ENCODE data around the gene FETUB. TPM values are rescaled to one million over a fixed set of nuclear protein-coding genes. Genes with fewer than 3 reads are reported as not detected.

Gene FETUB
- total and polyA plus RNA-seq, 4 donors, result not detected

GRCh38 chr3:186640473-186640818, 247 bp downstream of the FETUB start:
- intact Hi-C loops (cut with DNase I), result no loop called here
- 31 to 41% methylated on average over 9 of the region's 9 CpGs for WGBS, 2 donors
- H3K9me3 ChIP-seq (ENCODE audit: control insufficient read depth, low read length), result no peaks in the 10 kb centered on the region
- H3K4me3 ChIP-seq (ENCODE audit: low read length in 2 of 2), result no peak overlapping the region
- peak; percentile 60 to 75 for DNase-seq
- no peaks in the 10 kb centered on the region for H3K27me3 ChIP-seq (ENCODE audit: control insufficient read depth in 1 of 2, insufficient read depth in 2 of 2, low read length in 1 of 2)
- H3K36me3 ChIP-seq (ENCODE audit: control insufficient read depth in 1 of 2, insufficient read depth in 2 of 2, low read length in 1 of 2), result no peaks in the 10 kb centered on the region
- no peak overlapping the region for H3K27ac ChIP-seq (ENCODE audit: low read depth in 1 of 2, low read length in 2 of 2)
- ATAC-seq (ENCODE audit: low FRiP score), result peak; percentile 54
- H3K4me1 ChIP-seq (ENCODE audit: control insufficient read depth in 1 of 2, insufficient read depth in 2 of 2, low read length in 2 of 2), result no peaks in the 10 kb centered on the region

DNA sequence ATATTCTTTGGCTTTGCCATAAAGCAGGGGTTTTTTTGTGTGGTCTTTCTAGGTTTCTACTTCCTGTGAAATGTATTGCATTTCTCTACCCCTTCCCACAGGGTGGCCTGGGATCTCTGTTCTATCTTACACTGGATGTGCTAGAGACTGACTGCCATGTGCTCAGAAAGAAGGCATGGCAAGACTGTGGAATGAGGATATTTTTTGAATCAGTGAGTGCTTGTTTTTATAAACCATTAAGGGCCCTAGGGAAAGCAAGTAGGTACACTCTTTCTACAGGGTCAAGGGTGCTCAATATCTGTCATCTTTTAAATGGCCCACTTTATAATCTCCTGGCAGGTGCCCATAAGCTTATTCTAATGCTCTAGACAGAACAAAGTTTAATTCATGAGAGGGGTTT, 730 bp downstream of the FETUB start:
- no peak overlapping the region for H3K4me3 ChIP-seq (ENCODE audit: low read length in 2 of 2)
- H3K4me1 ChIP-seq (ENCODE audit: control insufficient read depth in 1 of 2, insufficient read depth in 2 of 2, low read length in 2 of 2), result no peaks in the 10 kb centered on the region
- no peaks in the 10 kb centered on the region for H3K9me3 ChIP-seq (ENCODE audit: control insufficient read depth, low read length)
- DNase-seq, result no peak
- no peak overlapping the region for H3K27ac ChIP-seq (ENCODE audit: low read depth in 1 of 2, low read length in 2 of 2)
- intact Hi-C loops (cut with DNase I), result no loop called here
- ATAC-seq (ENCODE audit: low FRiP score), result no peak
- H3K27me3 ChIP-seq (ENCODE audit: control insufficient read depth in 1 of 2, insufficient read depth in 2 of 2, low read length in 1 of 2), result no peaks in the 10 kb centered on the region
- H3K36me3 ChIP-seq (ENCODE audit: control insufficient read depth in 1 of 2, insufficient read depth in 2 of 2, low read length in 1 of 2), result no peaks in the 10 kb centered on the region

DNA sequence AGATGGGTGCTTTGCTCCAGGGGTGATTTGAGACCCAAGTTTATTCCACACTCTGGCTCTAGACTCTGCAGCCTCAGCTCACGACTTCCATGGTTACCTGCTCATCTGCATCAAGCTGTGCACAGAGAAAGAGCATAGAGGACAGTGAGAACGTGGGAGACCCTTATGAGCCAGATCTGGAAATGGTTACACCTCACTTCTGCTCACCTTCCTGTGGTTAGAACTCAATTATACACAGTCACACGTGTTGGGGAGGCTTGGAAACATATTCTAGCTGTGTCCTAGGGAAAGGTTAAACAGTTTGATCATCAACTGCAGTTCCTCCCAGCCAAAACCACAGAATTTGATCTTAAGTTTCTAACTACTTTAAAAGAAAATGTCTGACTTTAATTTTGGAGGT, 1.8 kb downstream of the FETUB start:
- no peaks in the 10 kb centered on the region for H3K27me3 ChIP-seq (ENCODE audit: control insufficient read depth in 1 of 2, insufficient read depth in 2 of 2, low read length in 1 of 2)
- no peaks in the 10 kb centered on the region for H3K4me1 ChIP-seq (ENCODE audit: control insufficient read depth in 1 of 2, insufficient read depth in 2 of 2, low read length in 2 of 2)
- H3K36me3 ChIP-seq (ENCODE audit: control insufficient read depth in 1 of 2, insufficient read depth in 2 of 2, low read length in 1 of 2), result no peaks in the 10 kb centered on the region
- no peaks in the 10 kb centered on the region for H3K9me3 ChIP-seq (ENCODE audit: control insufficient read depth, low read length)
- DNase-seq (no peak), ATAC-seq (ENCODE audit: low FRiP score) (no peak)
- intact Hi-C loops (cut with DNase I), result no loop called here
- WGBS, 2 donors, result 74 to 76% methylated on average over 3 of the region's 3 CpGs
- H3K4me3 ChIP-seq (ENCODE audit: low read length in 2 of 2), result no peak overlapping the region
- H3K27ac ChIP-seq (ENCODE audit: low read depth in 1 of 2, low read length in 2 of 2), result no peak overlapping the region

DNA sequence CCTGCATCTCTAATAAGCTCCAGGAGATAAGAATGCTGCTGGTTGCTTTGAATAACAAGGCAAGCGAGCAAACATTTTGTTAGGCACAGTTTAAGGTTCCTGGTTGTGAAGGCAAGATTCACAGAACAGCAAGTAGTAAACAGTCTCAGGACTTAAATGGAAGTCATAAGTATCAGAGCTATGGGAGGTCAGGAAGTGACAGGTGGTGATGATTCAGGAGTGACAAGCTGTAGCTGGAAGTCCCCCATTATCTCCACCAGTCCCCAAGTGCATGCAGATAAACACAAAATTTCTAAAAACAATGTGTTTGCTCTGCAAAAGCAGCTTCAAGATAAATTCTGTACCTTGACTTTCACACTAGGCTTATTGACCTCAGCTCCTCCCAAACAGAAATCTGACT, 3.3 kb downstream of the FETUB start:
- no peak overlapping the region for H3K27ac ChIP-seq (ENCODE audit: low read depth in 1 of 2, low read length in 2 of 2)
- 80 to 83% methylated on average over 1 of the region's 1 CpG for WGBS, 2 donors

DNA sequence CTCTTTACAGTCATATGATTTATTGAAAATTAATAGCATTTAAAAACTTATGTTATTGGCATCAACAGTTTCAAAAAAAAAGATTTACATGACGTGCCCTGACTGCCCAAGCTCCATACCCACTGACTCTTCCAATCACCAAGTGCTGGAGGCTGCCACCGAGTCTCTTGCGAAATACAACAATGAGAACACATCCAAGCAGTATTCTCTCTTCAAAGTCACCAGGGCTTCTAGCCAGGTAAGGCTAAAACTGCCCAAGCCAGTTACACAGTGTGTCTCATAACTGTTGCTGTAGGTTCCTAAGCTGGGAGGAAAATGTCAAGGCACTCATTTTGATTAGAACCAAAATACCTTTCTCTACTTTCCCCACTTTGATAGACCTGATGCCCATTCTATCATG, 4.5 kb downstream of the FETUB start:
- no peaks in the 10 kb centered on the region for H3K27me3 ChIP-seq (ENCODE audit: control insufficient read depth in 1 of 2, insufficient read depth in 2 of 2, low read length in 1 of 2)
- ATAC-seq (ENCODE audit: low FRiP score) (no peak), DNase-seq (no peak)
- H3K4me3 ChIP-seq (ENCODE audit: low read length in 2 of 2), result no peak overlapping the region
- H3K4me1 ChIP-seq (ENCODE audit: control insufficient read depth in 1 of 2, insufficient read depth in 2 of 2, low read length in 2 of 2), result no peaks in the 10 kb centered on the region
- H3K27ac ChIP-seq (ENCODE audit: low read depth in 1 of 2, low read length in 2 of 2), result no peak overlapping the region
- no peaks in the 10 kb centered on the region for H3K9me3 ChIP-seq (ENCODE audit: control insufficient read depth, low read length)
- intact Hi-C loops (cut with DNase I), result no loop called here
- 85 to 88% methylated on average over 3 of the region's 3 CpGs for WGBS, 2 donors
- H3K36me3 ChIP-seq (ENCODE audit: control insufficient read depth in 1 of 2, insufficient read depth in 2 of 2, low read length in 1 of 2), result no peaks in the 10 kb centered on the region

More for the DNA sequence above, 3.3 kb downstream of the FETUB start:
- DNase-seq (no peak), ATAC-seq (ENCODE audit: low FRiP score) (no peak)
- intact Hi-C loops (cut with DNase I), result no loop called here
- Histone ChIP-seq H3K27me3 (ENCODE audit: control insufficient read depth in 1 of 2, insufficient read depth in 2 of 2, low read length in 1 of 2) (no peaks in the 10 kb centered on the region), H3K4me3 (ENCODE audit: low read length in 2 of 2) (no peak overlapping the region), H3K9me3 (ENCODE audit: control insufficient read depth, low read length) (no peaks in the 10 kb centered on the region), H3K4me1 (ENCODE audit: control insufficient read depth in 1 of 2, insufficient read depth in 2 of 2, low read length in 2 of 2) (no peaks in the 10 kb centered on the region), H3K36me3 (ENCODE audit: control insufficient read depth in 1 of 2, insufficient read depth in 2 of 2, low read length in 1 of 2) (no peaks in the 10 kb centered on the region)

GRCh38 chr3:186646106-186646505, 5.9 kb downstream of the FETUB start:
- DNase-seq (no peak), ATAC-seq (ENCODE audit: low FRiP score) (no peak)
- 90 to 94% methylated on average over 4 of the region's 4 CpGs for WGBS, 2 donors
- Histone ChIP-seq H3K27me3 (ENCODE audit: control insufficient read depth in 1 of 2, insufficient read depth in 2 of 2, low read length in 1 of 2) (no peaks in the 10 kb centered on the region), H3K4me3 (ENCODE audit: low read length in 2 of 2) (no peak overlapping the region), H3K36me3 (ENCODE audit: control insufficient read depth in 1 of 2, insufficient read depth in 2 of 2, low read length in 1 of 2) (no peaks in the 10 kb centered on the region), H3K4me1 (ENCODE audit: control insufficient read depth in 1 of 2, insufficient read depth in 2 of 2, low read length in 2 of 2) (no peaks in the 10 kb centered on the region), H3K9me3 (ENCODE audit: control insufficient read depth, low read length) (no peaks in the 10 kb centered on the region), H3K27ac (ENCODE audit: low read depth in 1 of 2, low read length in 2 of 2) (no peak overlapping the region)
- intact Hi-C loops (cut with DNase I), result no loop called here

DNA sequence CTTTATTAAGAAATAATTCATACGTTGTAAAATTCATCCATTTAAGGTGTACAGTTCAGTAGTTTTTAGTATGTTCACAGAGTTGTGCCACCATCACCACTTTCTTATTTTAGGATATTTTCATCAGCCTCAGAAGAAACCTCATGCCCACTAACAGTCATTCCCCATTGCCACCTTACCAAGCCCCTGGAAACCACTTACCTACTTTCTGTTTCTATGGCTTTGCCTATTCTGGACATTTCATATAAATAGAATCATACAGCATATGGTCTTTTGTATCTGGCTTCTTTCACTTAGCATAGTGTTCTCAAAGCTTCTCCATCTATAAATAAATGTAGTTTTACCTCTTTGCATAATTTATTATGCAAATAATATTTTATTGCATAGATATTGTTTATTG, 6.6 kb downstream of the FETUB start:
- Histone ChIP-seq H3K27ac (ENCODE audit: low read depth in 1 of 2, low read length in 2 of 2) (no peak overlapping the region), H3K36me3 (ENCODE audit: control insufficient read depth in 1 of 2, insufficient read depth in 2 of 2, low read length in 1 of 2) (no peaks in the 10 kb centered on the region), H3K27me3 (ENCODE audit: control insufficient read depth in 1 of 2, insufficient read depth in 2 of 2, low read length in 1 of 2) (no peaks in the 10 kb centered on the region), H3K9me3 (ENCODE audit: control insufficient read depth, low read length) (no peaks in the 10 kb centered on the region), H3K4me1 (ENCODE audit: control insufficient read depth in 1 of 2, insufficient read depth in 2 of 2, low read length in 2 of 2) (no peaks in the 10 kb centered on the region), H3K4me3 (ENCODE audit: low read length in 2 of 2) (no peak overlapping the region)
- ATAC-seq (ENCODE audit: low FRiP score), result no peak
- WGBS, 2 donors, result 72 to 80% methylated on average over 1 of the region's 1 CpG
- intact Hi-C loops (cut with DNase I), result no loop called here
- no peak for DNase-seq

GRCh38 chr3:186648851-186649250, 8.7 kb downstream of the FETUB start:
- H3K27ac ChIP-seq (ENCODE audit: low read depth in 1 of 2, low read length in 2 of 2), result no peak overlapping the region
- H3K4me1 ChIP-seq (ENCODE audit: control insufficient read depth in 1 of 2, insufficient read depth in 2 of 2, low read length in 2 of 2), result no peaks in the 10 kb centered on the region
- intact Hi-C loops (cut with DNase I), result no loop called here
- no peaks in the 10 kb centered on the region for H3K27me3 ChIP-seq (ENCODE audit: control insufficient read depth in 1 of 2, insufficient read depth in 2 of 2, low read length in 1 of 2)
- no peaks in the 10 kb centered on the region for H3K36me3 ChIP-seq (ENCODE audit: control insufficient read depth in 1 of 2, insufficient read depth in 2 of 2, low read length in 1 of 2)
- ATAC-seq (ENCODE audit: low FRiP score) (no peak), DNase-seq (no peak)
- 82 to 94% methylated on average over 1 of the region's 1 CpG for WGBS, 2 donors
- H3K9me3 ChIP-seq (ENCODE audit: control insufficient read depth, low read length), result no peaks in the 10 kb centered on the region
- H3K4me3 ChIP-seq (ENCODE audit: low read length in 2 of 2), result no peak overlapping the region

- WGBS, 2 donors, result 87 to 93% methylated on average over 3 of the region's 3 CpGs
- ATAC-seq (ENCODE audit: low FRiP score), result no peak
- intact Hi-C loops (cut with DNase I), result no loop called here
These were observed 11.5 kb downstream of the FETUB start for GRCh38 chr3:186651678-186652215.

More at GRCh38 chr3:186651678-186652215, 11.5 kb downstream of the FETUB start:
- H3K9me3 ChIP-seq (ENCODE audit: control insufficient read depth, low read length), result no peaks in the 10 kb centered on the region
- H3K36me3 ChIP-seq (ENCODE audit: control insufficient read depth in 1 of 2, insufficient read depth in 2 of 2, low read length in 1 of 2), result no peaks in the 10 kb centered on the region
- no peak overlapping the region for H3K4me3 ChIP-seq (ENCODE audit: low read length in 2 of 2)
- no peaks in the 10 kb centered on the region for H3K27me3 ChIP-seq (ENCODE audit: control insufficient read depth in 1 of 2, insufficient read depth in 2 of 2, low read length in 1 of 2)
- no peak for DNase-seq
- no peaks in the 10 kb centered on the region for H3K4me1 ChIP-seq (ENCODE audit: control insufficient read depth in 1 of 2, insufficient read depth in 2 of 2, low read length in 2 of 2)
- H3K27ac ChIP-seq (ENCODE audit: low read depth in 1 of 2, low read length in 2 of 2), result no peak overlapping the region
